Hematopoietic multipotent progenitor cell treated with erythropoietin and hydrocortisone succinate and interleukin-3 and kit ligand, for 4 days (in vitro differentiated cells): ENCODE results near the gene DPP7.
"Not testable (repeated sequence)": the region's sequence is repeated elsewhere in the genome, so short reads cannot be mapped to it uniquely, and the experiment has no call there.

Experiments used
- DNase-seq: peaks from one replicate; pipeline ENCODE4 v3.0.0-alpha.2; 2015

Gene DPP7

GRCh38 chr9:137147793-137148160 lies 33.2 kb upstream of the DPP7 start:
- DNase-seq: no peak

- DNase-seq: no peak
These were observed 32.7 kb upstream of the DPP7 start for GRCh38 chr9:137147091-137147792.

DNA sequence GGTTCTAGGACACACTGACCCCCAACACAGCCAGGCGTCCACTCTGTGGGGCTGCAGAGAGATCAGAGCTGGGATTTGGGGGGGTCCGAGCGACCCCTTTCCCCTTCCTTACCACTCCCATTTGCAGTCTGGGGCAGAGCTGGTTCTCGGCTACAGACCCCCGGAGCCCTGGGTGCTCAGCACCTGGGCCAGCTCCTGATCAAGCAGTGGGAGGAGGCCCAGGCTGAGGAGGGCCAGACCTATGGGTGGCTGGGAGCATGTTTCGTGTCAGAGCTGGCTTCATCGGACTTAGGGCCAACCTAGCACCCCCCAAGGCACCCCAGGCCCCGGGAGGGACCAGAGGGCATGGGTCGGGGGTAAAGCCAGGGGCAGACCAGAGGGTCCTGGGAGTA lies 32.0 kb upstream of the DPP7 start:
- DNase-seq: peak; percentile 40

GRCh38 chr9:137145731-137146526 lies 31.4 kb upstream of the DPP7 start:
- DNase-seq: no peak

GRCh38 chr9:137143459-137143858 lies 28.9 kb upstream of the DPP7 start:
- DNase-seq: no peak

- DNase-seq: no peak
These were observed 27.7 kb upstream of the DPP7 start for GRCh38 chr9:137141976-137142936.

DNA sequence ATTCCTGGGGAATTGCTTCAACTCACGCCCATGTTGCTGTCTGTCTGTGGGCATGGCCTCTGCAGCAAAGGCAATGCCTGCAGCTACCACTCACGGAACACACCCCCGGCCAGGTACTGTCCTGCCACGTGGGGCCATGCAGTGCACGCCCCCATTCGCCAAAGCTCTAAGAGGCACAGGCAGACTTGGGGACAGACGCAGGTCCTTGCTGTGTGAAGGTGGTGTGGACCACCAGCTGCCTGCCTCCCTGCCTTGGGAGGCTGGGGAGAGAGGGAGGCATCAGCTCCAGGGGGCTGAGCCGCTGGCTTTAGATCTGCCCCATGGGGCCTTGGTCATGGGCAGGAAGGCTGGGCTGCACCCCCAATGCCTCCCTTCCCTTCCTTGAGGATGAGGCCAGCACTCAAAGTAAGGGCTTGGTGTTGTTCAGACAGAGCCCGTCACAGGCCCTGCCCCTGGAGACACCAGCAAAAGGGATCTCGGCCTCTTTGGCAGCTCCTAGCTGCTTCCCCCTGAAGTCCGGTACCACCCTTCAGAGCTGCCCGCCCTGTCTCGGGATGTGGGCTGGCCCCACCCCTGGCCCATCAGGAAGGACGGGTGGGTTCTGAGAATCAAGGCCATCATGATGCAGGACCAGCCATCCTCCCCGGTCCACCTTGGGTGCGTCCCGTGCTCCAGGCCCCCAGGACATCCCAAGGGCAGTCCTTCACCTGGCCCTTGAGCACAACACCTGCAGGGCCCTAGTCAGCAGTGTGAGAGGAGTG lies 26.7 kb upstream of the DPP7 start:
- no peak for DNase-seq

DNA sequence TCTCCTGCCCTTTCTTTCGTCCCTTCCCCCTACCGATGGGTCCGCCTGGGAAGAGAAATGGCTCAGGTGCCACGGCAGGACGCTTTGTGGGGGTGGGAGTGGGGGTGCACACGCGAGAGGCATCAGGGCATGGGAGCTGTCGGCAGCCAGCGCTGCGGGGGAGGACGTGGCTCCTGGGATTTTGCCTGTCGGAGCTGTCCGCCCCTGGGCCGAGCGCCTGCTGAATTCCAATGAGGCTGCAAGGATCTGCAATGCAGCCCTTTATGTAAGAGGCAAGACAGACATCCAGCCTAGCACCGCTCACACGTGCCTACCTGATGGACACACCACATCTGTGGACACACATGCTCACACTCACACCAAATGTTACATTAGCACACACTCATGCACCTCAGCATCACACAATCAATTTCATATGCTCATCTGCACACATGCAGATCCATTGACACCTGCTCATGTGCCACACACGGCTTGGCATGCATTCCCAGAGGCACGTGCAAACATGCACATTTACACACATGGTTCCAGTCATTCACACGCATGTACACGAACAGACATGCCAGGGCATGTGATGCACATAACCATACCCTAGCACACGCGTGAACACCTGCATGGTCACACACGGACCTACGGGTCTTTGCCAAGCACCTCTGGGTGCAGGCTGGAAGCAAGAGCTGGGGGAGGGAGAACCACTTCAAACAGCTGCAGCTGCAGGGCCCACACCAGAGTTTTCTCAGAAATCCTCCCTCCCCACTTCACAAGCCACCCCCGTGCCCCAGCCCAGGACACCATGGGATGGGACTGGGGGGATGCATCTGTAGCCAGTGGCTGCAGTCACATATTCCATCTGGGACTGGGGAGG lies 25.8 kb upstream of the DPP7 start:
- no peak for DNase-seq

- DNase-seq: no peak
These were observed 25.1 kb upstream of the DPP7 start for GRCh38 chr9:137139468-137140150.

DNA sequence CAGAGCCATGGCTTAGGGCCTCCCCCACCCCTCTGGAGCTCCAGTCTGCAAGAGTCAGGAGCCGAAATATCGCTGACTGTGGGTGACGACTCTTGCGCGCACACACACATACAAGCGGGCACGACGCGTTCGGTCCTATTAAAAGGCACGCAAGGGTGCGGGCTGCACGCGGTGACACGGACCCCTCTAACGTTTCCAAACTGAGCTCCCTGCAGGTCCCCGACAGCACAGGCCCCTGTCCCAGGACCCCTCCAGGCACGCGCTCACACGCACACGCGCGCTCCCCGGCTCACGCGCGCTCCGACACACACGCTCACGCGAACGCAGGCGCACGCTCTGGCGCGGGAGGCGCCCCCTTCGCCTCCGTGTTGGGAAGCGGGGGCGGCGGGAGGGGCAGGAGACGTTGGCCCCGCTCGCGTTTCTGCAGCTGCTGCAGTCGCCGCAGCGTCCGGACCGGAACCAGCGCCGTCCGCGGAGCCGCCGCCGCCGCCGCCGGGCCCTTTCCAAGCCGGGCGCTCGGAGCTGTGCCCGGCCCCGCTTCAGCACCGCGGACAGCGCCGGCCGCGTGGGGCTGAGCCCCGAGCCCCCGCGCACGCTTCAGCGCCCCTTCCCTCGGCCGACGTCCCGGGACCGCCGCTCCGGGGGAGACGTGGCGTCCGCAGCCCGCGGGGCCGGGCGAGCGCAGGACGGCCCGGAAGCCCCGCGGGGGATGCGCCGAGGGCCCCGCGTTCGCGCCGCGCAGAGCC lies 24.4 kb upstream of the DPP7 start, which contains the start of gene GRIN1:
TSS of gene GRIN1 (plus strand) at position 433 of the 746 bp plus-strand sequence. CDS start 333 bp downstream, outside the sequence.
- peak; percentile 72 for DNase-seq

GRCh38 chr9:137138058-137138721 lies 23.7 kb upstream of the DPP7 start:
- DNase-seq: peak; percentile 46

DNA sequence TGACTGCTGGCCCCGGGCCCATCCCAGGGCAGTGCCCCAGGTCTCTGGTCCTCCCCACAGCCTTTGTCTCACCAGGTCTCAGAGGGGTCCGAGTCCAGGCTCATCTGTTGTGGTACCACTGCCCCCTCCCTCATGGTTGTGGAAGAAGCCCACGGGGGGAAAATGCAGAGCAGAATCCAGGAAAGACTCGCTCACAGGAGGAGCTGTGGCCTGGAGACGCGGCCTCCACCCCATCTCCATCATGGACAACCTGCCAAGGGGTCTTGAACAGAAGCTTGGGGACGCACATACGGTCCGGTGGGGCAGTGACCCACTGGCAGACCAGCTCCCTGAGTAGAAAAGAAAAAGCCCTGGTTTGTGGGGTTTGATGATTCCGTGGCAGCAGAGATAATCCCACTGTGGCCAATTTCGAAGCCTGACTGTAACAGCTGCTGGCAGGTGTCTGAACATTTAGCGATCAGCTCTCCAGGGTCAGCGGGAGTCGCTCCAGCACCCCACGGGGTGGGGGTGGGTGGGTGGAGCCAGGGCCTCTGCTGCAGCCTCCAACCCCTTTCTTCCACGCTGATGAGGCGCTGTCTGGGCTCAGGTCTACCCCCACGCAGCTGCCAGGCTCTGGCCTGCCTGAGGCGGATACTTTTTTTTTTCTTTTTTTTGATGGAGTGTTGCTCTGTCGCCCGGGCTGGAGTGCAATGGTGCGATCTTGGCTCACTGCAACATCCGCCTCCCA lies 22.5 kb upstream of the DPP7 start:
- no peak for DNase-seq

- peak; percentile 36 for DNase-seq
These were observed 21.8 kb upstream of the DPP7 start for GRCh38 chr9:137136261-137136880.

DNA sequence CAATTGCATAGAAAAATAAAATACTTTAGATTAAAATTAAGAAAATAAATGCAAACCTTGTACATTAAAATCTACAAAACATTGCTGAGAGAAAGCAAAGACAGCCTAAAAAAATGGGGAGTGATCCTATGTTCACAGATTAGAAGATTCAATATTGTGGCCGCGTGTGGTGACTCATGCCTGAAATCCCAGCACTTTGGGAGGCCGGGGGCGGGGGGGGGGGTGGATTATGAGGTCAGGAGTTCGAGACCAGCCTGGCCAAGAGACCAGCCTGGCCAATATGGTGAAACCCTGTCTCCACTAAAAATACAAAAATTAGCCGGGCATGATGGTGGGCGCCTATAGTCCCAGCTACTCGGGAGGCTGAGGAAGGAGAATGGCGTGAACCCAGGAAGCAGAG lies 20.6 kb upstream of the DPP7 start:
- DNase-seq: not testable (repeated sequence)

DNA sequence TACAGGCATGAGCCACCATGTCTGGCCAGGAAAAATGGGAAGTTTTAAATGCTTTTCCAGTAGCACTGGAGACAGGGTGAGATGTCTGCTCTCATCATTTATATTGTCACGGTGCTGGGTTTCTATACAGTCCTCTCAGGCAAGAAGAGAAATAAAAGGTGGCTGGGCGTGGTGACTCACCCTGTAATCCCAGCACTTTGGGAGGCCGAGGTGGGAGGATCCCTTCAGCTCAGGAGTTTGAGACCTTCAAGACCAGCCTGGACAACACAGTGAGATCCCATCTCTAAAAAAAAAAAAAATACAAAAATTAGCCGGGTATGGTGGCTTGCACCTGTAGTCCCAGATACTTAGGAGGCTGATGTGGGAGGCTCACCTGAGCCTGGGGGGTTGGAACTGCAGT lies 19.7 kb upstream of the DPP7 start:
- no peak for DNase-seq

- DNase-seq: no peak
These were observed 15.7 kb upstream of the DPP7 start for GRCh38 chr9:137130176-137130755.

GRCh38 chr9:137129456-137130175 lies 15.1 kb upstream of the DPP7 start:
- peak; percentile 96 for DNase-seq
